NCI-H510A treated with DMSO at 0.1 percent for 48 hours (cell line): Measurements from ENCODE around the gene MTF2.
"Not testable (repeated sequence)": the region's sequence is repeated elsewhere in the genome, so short reads cannot be mapped to it uniquely, and the experiment has no call there.

Experiments
- DNase-seq: peaks from one replicate; lab custom pipeline; 2025; lab: John Stamatoyannopoulos, UW

Gene MTF2

DNA sequence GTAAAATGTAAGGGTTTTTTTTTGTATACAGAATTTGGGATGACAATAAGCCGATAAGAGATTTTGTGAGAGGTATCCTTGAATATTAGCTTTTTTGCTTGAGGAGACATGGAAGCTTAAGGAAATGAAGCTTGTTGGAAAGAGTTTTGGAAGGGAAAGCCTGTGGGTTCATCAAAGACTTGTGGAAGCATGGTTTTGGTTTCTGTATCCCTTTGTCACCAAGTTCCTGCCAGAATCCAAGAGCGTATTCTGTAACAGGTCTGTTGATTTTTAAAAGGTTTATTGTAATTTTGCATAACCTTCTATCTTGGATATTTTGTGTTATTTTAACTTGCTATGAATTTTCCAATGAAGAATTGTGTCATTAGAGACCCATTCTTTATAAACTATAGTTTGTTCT, 63.1 kb downstream of the MTF2 start:
- DNase-seq: no peak

DNA sequence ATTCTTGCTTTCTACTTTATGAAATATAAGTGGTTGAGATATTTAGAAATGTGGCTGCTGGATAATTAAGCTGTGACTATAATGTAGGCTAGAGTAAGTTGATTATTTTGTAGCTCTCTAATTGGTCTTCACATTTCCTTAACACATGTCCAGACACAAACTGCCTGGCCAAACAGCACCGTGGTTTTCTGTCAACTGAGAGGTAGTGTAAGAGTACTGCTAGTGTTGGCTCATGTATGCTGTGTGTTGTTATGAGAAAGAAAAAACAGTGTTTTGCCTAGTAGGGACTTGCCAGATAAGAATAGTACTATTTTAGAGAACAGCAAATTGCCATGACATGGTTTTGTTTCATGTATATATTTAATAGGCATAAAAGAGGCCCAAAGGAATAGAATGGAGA, 64.1 kb downstream of the MTF2 start:
- DNase-seq: no peak

DNA sequence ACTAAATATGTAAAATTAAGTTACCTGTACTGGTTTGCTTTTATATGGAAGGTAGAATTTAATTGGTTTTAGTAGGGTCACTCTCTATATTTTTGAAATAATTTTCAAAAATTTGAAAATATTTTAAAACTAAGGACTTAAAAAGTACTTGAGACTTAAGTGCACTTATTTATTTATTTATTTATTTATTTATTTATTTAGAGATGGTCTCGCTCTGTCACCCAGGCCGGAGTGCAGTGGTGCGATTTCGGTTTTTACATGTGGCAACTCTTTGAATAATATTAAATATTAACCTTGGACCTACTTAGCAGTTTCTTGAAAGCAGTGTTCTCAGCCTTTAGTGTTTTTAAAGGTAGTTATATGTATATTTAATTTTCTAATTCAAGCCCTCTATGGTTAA, 64.7 kb downstream of the MTF2 start:
- no peak for DNase-seq

DNA sequence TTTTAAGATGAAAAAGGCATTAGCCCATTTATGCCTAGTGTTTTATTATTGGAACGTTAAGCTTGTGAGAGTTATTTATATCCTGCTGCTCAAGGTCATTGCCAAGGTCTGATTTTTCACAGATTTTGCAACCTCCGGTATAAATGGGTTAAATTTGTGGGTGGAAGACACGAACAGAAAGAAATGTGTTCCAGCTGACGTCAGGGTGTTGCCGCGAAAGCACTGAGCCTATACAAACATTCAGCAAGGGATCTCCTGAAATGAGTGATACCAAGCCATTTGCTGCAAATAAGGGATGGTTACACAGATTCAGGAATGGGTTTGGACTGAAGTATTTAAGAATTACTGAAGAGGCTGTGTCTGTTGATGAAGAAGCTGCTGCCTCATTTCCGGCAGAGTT, 68.9 kb downstream of the MTF2 start:
- DNase-seq: no peak

DNA sequence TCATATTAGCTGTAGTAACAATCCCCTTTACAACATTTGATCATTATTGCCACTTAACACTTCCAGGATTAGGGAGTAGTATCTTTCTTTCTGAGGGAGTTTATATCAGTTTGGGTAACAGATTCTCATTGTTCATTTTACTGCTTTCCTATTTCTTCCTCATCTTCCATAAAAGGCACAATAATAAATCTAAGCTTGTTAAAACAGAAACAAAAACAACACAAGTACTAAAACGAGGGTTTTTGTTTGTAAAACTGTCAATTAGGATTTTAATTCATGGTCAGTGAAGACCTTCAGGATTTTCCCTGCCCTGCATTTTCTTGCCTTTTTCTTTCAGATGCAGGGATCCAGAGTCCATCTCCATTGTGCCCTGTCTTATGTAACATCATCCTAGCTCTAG, 71.6 kb downstream of the MTF2 start:
- DNase-seq: no peak

DNA sequence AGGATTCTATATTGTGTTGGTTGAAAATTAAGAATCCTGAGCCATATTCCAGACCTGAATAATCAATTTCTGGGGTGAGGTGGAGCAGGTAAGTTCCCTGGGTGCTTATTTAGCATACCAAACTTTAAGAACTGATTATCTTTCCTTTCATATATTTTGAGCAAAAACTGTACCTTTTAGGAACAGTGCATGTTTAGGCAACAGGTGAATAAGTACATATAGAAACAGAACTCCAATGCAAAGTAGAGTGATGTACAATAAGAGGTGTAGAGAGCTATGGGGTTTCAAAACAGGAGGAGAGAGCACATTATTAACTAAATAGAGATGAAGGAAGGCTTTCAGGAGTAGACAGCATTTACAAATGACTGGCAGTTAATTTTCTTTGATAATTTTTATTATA, 72.4 kb downstream of the MTF2 start:
- DNase-seq: no peak

DNA sequence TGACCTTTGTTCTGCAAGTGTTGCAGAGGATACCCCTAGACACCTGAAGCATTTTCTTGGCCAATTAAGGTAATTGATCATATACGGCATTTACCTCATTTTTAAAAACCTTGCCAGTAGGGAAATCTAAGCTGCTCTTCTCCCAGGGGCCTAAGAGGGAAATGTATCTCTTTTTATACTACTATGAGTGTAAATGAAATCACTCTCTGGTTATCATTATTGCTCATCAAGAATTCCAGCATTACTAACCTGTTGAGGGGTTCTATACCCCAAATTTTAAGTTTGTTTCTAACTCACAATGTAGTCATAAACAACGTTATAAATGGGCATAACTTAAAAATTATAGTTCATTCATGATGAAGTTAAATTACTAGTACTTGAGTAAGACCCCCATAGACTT, 73.8 kb downstream of the MTF2 start:
- no peak for DNase-seq

DNA sequence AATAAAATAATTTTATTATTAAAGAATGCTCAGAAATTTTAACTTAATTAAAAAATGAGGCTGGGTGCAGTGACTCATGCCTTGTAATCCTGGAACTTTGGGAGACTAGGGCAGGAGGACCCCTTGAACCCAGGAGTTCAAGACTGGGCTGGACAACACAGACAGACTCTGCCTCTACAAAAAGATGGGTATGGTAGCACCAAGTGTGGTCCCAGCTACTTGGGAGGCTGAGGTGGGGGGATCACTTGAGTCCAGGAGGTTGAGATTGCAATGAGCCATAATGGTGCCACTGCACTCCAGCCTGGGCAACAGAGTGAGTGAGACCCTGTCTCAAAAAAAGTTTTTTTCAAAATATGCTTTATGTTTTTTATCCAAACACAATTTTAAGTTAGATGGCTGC, 75.8 kb downstream of the MTF2 start:
- no peak for DNase-seq

DNA sequence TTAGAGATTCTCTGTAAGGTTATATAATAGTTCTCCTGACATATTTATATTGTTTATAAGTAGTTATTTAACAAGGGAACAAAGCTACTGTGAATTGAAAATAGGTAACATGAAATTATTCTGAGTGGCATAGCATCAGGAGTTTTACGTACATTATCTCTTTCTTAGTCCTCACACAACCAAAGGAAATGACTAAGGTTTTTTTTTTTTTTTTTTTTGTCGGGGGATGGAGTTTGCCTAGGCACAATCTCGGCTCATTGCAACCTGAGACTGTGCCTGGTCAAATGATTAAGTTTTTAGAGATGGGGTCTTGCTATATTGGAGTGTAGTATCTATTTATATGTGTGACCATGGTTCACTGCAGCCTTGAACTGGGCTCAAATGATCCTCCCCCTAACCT, 76.3 kb downstream of the MTF2 start:
- DNase-seq: no peak

DNA sequence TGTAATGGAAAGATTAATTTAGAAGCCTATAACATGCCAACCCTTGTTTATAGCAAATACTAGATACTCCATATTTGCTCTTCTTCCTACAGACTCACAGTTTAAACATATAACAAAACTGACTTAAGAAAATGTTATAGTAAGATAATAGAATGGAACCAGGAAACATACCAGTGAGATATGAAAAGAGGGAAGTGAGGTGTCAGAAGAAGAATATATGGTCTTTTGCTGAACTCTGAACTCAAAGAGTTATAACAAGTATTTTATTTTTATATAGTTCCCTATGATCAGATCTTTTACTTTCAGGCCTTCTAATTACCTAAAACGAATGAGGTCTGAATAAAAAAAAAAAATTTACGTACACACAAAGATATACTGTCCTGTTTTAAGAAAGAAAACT, 80.3 kb downstream of the MTF2 start:
- no peak for DNase-seq

DNA sequence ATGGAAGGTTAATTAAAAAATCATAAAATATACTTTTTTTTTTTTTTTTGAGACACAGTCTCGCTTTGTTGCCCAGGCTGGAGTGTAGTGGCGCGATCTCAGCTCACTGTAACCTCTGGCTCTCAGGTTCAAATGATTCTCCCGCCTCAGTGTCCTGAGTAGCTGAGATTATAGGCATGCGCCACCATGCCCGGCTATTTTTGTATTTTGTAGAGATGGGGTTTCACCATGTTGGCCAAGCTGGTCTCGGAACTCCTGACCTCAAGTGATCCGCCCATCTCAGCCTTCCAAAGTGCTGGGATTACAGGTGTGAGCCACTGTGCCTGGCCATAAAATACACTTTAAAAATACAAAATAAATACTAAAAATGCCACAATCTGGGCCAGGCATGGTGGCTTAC, 84.2 kb downstream of the MTF2 start:
- DNase-seq: not testable (repeated sequence)

DNA sequence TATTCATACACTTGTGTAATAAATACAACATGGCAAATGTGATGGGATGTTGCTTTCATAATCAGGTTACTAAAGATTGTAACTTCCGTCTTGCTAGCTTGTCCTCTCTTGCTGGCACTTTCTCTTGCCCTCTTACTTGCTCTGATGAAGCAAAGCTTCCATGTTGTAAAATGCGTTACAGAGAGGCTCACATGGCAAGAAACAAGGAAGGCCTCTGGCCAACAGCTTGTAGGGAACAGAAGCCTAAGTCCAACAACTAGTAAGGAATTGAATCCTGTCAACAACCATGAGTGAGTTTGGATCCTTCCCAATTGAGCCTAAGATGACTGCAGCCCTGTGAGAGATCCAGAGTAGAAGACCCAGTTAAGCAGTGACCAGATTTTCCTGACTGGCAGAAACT, 85.7 kb downstream of the MTF2 start:
- no peak for DNase-seq

DNA sequence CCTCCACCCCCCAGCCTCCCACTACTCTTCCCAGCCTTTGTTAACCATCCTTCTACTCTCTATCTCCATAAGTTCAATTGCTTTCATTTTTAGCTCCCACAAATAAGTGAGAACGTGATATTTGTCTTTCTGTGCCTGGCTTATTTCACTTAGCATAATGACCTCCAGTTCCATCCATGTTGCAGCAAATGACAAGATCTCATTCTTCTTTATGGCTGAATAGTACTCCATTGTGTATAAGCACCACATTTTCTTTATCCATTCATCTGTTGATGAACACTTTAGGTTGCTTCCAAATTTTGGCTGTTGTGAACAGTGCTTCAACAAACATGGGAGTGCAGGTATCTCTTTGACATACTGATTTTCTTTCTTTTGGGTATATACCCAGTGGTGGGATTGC, 86.8 kb downstream of the MTF2 start:
- DNase-seq: not testable (repeated sequence)

DNA sequence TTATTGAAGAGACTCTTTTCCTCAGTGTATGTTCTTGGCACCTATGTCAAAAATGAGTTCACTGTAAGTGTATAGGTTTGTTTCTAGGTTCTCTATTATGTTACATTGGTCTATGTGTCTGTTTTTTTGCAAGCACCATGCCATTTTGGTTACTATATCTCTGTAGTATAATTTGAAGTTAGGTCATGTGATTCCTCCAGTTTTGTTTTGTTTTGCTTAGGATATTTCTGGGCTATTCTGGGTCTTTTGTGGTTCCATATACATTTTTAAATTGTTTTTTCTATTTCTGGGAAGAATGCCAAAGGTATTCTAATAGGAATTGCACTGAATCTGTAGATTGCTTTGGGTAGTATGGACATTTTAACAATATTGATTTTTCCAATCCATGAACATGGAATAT, 87.9 kb downstream of the MTF2 start:
- no peak for DNase-seq

DNA sequence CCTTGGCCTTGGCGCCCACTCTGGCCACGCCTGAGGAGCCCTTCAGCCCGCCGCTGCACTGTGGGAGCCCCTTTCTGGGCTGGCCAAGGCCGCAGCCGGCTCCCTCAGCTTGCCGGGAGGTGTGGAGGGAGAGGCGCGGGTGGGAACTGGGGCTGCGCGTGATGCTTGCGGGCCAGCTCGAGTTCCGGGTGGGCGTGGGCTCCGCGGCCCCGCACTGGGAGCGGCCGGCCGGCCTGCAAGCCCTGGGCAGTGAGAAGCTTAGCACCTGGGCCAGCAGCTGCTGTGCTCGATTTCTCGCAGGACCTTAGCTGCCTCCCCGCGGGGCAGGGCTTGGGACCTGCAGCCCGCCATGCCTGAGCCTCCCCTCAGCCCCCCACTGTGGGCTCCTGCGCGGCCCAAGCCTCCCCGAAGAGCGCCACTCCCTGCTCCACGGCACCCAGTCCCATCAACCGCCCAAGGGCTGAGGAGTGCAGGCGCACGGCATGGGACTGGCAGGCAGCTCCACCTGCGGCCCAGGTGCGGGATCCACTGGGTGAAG, 91.1 kb downstream of the MTF2 start:
- not testable (repeated sequence) for DNase-seq

DNA sequence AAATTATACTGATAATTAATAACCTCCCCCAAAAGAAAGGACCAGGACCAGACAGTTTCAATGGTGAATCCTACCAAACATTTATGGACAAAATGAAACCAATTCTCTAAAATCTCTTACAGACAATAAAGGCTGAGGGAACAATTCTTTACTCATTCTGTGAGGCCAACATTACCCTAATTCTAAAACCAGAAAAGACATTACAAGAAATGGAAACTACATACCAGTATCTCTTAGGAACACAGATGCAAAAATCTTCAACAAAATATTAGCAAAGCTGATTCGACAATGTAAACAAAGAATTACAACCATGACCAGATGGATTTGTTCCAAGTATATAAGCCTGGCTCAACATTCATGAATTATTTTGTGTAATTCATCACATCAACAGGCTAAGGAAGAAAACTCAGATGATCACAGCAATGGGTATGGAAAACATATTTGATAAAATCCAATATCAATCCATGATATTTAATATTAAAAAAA, 92.5 kb downstream of the MTF2 start:
- no peak for DNase-seq

DNA sequence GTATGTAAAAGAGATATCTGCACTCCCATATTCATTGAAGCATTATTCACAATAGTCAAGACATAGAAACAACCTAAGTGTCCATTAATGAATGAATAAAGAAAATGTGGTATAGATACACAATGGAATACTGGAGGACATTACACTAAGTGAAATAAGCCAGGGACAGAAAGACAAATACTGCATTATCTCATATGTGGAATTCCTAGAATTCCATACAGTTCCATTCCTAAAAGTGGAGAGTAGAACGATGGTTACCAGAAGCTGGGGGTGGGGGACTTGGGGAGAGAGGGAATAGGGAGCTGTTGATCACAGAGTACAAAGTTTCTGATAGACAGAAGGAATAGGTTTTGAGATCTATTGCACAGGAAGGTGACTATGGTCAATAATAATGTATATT, 93.7 kb downstream of the MTF2 start:
- no peak for DNase-seq

DNA sequence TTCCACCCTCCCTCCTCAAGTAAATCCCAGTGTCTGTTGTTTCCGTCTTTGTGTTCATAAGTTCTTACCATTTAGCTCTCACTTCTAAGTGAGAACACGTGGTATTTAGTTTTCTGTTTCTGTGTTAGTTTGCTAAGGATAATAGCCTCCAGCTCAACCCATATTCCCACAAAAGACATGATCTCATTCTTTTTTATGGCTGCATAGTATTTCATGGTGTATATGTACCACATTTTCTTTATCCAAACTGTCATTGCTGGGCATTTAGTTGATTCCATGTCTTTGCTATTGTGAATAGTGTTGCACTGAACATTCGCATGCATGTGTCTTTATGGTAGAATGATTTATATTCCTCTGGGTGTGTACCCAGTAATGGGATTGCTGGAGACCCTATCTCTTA, 95.6 kb downstream of the MTF2 start:
- not testable (repeated sequence) for DNase-seq

DNA sequence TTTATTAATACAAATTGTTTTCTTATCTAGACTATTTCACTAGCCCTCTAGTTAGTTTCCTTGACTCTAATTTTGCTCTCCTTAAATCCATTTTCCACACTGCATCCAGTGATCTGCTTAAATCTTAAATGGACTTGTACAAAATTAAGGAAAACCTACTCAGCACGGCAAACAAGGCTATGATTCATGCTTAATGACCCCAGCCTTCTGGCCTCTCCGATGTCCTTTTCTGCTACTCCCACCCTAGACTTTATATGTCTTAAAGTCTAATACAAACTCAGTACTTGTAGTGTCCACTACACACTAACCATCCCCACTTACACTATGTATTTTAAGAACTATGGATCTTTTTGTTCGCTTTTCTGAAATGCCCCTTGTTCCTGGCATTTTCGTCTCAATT, 98.9 kb downstream of the MTF2 start:
- no peak for DNase-seq

DNA sequence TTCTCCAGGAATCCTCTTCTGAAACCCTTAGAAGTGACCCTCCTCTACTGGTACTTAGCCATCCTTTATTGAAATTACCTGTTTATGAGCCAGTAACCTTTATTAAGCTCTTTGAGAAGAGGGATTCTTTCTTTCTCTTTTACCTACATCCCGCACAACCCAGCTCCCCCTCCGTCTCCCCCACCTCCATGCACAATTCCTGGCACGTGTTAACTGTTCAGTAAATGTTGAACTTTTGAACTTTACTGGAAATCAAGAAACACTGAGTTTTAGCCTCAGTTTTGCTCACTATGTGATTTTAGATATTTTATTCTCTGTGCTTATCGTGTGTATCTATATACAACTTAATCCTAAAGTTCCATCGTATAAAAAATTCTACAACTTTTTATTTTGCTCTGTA, 99.3 kb downstream of the MTF2 start:
- DNase-seq: no peak

DNA sequence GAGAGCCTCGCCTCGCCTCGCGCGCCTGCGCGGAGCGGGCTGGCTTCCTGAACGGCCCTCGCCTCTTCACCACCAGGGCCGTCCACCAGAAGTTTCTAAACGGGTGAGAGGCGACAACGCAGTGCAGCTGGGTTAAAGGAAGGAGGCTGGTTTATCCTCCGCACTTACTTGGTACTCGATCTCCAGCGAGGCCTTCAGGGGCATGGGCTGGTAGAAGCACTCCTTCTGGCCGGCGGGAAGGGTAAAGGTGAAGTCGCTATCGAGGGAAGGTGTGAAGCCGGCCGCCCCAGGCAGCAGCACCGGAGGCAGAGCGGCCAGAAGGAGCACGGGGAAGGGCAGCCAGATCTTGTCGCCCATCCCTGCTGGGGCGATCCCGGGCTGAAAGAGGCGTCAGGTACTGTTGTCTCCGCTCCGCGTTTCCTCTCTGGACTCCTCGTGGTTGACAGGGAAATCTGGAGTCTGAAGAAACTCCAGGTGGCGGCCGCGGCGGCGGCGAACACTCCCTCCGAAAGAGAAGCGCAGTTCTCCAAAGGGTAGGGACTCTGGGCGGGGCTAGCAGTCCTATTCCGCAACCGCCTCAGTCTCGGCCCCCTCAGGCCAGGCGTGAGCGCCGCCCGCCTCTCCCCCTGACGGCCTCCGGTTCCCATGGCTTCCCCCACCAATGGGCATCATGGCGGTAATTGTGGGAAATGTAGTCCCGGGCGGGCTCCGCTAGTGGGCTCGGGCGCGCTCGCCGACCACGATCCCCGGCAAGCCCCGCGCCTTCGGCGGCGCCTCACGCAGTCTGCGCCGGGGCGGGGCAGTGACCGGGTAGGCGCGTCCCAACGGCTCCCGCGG, 101.0 kb downstream of the MTF2 start, which contains the start of gene TMED5:
TMED5 (minus strand) TSS at position 528 of the 837 bp plus-strand sequence; CDS start at position 357, 171 bp downstream.
- DNase-seq: peak; percentile 99

DNA sequence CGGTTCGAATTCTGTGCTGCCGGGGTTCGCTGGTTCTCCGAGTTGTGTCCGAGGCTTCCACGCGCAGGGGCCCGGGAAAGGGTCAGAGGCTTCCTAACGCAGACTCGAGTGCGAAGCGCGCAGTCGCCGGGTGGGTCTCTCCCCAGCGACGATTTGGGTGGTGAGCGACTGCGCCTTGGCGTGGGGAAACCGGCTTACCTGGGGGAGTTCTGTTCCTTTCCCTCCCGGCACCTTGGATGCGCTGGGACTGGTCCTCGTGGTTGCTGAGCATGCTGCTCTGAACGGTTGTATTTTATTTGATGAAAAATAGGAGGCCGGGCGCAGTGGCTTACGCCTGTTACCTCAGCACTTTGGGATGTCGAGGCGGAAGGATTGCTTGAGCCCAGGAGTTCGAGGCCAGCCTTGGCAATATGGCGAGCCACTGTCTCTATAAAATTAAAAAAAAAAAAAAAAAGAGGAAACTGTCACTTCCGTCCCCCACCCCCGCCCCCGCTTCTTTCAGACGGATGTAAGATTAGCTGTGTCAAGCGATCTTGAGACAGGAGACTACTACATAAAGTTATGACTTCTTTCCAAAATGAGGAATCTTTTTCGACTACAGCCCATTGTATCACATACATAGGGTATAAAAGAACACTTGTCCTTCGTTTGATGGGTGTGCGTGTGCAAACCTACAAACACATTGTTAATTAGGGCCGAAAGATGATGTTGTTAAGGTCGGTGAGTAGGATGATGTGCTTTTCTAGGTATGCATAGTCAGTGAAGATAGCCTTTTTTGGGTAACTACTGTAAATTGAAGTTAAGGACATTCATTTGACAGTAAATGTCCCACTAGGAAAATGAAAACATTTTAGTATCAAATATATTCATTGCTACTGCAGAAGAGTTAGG, 101.9 kb downstream of the MTF2 start, which contains the start of gene CCDC18:
CCDC18 (plus strand) TSS at position 2 of the 891 bp plus-strand sequence. CDS start 2,638 bp downstream, outside the sequence.
- peak; percentile 31 for DNase-seq

DNA sequence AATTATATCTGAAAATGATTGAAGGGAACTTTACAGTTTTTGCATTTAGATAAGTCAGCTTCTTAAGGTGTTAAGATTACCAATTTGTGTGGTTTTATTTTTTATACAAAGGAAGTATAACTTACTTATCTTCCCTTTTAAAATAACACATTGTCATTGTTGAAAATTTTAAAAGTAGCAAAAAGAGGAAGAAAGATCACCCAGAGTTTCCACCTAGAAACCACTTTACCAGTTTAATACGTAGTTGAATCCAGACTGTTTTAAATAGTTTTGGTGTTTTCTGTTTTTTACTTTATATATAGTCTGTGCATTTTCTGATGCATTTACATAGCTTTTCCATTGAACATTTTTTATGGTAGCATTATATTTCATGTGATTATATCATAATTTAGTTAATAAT, 107.6 kb downstream of the MTF2 start:
- no peak for DNase-seq
